GM21381 (cell line): ENCODE measurements around the gene TLK2.

Experiments
- ATAC-seq: cut with Tn5 transposase; IDR thresholded peaks from one replicate; pipeline ENCODE4 v1.9.1; 2021; ENCODE audit warnings: mild to moderate bottlenecking, moderate library complexity; ENCODE audit not compliant: unreplicated experiment

TLK2 gene

DNA sequence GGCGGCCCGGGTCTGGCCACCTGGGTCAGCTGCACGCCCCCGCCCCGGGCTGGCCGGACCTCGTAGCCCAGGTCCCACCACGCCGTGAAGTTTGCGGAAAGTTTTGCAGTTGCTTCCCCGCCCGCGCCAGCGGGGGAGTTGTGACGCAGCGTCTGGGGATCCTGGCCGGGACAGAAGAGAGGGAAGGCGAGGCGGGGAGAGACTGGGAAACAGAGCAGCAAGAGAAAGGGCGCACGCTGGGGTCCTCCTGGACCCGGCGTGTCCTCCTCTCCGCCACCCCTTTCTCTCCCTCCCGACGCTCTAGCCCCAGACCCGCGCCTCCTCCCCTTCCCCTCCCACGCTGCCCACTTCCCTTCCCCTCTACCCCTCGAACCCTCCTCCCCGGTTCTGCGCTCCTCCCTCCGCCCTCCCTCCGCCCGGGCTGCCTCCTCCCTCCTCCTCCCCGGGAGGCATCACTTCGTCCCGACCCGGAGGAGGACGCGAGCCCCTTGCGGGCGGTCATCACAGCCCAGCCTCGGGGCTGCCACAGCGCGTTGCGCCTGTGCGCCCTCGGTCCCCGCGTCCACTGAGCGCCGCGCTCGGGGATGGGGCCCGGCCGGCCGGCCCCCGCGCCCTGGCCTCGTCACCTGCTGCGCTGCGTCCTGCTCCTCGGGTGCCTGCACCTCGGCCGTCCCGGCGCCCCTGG lies 148.7 kb downstream of the TLK2 start, which contains the start of gene MRC2:
TSS of gene MRC2 (plus strand) at position 452 of the 685 bp plus-strand sequence. CDS start at position 585, 133 bp downstream.
- no peak for ATAC-seq

DNA sequence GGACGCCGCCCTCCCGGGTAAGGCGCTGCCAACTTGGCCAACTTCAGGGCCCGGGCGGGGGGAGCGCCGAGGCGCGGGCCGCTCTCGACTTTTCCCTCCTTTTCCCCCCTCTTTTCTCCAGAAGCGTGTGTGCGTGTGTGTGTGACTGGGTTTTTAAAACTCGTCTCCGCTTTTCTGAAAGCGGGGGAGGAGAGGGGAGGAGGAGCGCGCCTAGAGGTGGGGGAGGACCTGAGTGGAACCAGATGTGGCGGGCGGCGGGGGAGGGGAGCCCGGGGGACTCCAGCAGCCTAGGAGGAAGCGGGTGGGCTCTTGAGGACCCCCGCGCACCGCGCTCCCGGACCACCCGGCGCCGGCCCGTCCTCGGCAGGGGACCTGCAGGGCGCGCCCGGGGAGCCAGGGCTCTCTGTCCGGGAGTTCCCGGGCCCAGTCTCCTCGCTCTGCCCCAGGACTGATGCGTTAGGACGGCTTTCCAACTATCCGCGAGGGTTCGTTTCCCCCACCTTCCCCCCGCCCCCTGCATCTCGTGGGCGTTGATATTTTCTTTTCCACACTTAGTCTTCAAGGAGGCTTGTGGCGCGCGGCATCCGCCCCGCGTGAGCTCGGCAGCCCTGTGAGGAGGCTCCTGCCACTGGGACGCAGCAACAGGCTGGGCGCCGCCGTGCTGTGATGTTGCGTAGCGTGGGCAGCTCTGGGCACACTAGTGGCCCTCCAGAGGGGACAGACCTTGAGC lies 149.4 kb downstream of the TLK2 start:
- ATAC-seq, result no peak

DNA sequence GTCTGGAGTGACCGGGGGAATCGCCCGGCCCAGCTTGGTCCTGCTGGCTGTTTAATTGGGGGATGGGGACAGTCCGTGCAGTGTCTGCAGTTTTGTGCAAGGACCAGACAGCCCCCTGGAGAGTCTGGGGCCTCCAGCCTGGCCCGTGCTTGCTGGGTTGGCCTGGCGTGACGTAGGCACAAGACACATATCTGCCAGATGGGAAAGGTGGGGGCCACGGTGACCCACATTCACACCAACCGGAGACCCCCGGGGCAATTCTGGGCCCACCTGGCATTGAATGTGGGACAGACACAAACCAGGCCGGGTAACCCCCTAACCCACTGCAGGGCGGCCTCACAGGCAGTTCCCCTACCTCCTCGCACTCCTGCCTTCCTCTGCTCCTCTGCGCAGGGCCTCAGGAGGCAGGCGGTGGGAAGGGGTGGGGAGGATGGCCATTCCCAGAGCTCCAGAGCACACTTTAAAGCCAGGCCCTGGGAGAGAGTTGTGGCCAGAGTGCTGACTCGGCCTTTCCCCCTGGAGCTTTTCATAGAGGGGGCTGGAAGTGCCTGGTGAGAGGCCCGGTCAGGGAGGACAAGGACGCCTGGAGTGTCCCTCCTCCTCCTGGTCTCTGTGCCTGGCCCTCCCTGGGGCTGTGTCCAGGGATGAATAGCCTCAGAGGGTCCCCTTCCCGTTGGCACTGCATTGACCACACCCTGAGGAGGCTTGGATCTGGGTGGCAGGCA lies 150.4 kb downstream of the TLK2 start:
- no peak for ATAC-seq

DNA sequence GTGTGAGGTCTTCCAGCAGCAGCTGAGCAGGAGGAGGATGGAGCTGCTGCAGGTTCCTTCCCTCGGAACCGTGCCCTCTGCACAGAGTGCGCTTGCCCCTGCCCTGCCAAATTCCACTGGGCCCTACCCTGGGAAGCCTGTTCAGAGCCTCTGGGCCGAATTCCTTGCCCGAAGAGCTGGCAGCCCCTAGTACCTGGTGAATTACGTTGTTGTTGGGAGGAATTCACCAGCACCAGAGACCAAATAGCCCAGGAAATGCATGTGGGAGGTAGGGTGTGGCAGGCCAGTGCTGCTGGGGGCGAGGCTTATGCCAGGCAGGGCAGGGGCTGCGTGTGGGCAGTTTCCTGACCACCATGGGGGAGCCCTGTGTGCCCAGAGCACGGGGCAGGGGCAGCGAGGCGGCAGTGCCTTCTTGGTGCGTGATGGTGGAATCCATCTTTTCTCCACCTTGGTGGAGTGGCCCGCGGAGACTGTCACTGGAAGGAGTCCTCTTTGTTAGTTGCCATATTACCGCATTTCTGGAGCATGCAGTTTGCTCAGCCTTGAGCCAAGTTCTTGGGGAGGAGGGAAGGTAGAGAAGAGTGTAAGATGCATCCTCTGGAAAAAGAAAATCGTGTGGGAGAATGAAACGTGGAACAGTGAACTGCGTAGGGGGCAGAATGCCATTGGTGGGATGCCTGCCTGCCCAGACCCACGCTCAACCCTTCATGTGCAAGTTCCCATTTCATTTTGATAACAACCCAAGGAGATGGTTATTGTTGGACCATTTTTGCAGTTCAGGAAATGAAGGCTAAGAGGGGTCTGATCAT lies 151.1 kb downstream of the TLK2 start:
- ATAC-seq, result no peak

DNA sequence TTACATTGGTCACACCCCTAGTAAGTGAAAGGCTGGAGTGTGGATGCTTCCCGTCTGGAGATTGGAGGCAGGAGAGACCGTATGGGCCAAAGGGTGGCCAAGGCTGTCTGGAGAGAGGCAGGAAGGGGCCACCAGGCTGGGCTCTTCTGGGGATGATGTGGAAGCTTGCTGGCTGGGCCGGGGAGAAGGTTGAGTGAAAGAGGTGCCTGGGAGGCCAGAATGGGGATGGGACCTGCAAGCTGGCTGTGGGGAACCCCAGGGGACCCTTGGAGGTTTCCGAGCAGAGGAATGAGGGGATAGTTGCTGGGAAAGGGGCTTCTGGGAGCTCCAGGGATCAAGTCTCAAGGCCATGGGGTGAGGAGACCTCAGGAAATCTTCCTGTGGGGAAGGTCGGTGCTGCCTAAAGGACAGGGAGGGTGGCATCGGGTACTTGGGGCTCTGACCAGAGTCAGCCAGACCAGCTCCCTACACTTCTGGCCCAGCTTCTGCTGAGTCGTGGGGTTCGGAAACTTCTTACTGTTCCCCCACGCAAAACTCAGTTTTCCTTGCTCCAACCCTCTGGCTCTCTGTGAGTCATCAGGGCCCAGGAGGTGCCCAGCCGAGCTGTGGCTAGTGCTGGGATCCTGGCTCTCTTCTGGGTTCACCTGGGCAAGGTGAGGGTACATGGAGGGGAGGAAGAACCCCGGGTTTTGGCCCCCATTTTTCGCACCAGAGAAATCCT lies 151.9 kb downstream of the TLK2 start:
- no peak for ATAC-seq

DNA sequence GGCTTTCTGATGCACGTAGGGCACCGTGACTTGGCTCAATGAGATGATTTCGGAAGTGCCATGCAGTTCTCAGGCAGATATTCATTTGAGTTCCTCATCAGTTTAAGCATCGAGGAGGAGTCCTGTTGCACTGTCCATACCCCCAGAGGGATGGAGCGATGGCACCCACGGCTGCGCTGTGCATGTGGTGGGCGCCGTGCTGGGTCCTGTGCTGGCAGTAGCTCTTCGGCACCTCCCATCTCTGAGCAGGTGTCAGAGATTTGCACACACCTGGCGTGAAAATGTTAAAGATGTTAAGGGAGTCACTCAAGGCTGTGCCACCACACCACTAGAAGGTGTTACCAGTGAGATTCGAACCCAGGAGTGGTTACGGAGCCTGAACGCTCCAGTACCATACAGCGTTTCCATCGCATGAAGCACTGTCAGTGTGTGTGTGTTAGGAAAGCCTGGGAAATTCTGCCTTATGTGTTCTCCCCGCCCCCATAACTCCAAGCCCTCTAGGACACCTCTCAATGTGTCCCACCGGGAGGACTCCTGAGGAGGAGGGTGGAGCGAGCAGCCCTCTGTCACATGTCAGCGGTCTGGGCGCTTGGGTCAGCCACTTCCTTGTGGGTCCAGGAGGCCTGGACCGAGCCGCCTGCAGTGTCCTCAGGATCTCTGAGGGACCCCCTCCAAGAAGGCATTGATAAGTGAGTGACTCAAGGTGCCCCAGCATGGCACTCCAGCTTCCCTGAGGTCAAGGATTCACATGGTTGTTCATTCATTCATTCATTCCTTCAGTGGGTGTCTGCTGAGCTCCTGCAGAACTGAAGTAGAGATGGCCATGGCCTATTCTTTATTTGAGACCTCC lies 152.7 kb downstream of the TLK2 start:
- ATAC-seq, result no peak

DNA sequence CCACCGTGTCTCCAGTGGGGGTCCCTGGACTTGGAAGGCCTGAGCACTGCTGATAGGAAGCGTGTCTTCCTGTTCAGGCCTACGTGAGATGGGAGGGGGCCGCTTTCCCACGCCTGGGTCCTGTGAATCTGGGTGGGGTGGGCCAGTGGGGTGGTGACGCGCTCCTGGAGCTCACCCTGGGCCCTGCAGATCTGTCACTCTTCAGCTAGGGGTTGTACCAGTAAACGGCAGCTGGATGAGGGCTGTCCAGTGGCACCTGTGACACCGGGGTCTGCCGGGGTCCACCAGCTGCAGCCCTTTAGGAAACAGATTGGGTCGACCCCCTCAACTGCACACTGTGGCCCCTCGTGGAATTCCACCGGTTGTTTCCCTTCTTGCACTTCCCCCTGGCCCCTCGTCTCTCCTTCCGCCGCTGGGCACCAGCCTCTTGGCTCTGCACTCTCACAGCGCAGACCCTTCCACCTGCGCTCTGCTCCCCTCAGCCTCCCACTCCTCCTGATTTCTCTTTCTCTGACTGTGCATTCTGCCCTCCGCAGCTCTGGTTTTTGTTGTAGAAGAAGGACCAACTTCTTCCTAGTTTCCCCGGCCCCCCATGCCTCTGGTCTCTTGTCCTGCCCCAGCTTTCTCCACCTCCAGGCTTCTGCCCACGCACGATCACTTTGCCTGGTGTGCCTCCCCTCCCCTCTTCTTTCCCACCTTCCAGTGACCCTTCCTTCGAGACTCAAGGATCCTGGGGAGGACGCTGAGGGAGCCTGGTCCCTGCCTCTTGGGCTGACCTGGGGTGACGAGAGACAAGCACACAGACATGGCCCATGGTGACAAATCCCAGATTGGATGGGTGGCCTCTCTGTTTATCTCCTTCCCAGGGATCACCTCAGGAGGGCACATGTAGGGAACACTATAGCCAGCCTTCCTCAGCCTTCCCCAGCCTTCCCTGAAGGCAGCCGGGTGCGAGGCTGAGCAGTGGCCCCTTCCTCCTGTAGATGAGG lies 153.6 kb downstream of the TLK2 start:
- ATAC-seq, result no peak

DNA sequence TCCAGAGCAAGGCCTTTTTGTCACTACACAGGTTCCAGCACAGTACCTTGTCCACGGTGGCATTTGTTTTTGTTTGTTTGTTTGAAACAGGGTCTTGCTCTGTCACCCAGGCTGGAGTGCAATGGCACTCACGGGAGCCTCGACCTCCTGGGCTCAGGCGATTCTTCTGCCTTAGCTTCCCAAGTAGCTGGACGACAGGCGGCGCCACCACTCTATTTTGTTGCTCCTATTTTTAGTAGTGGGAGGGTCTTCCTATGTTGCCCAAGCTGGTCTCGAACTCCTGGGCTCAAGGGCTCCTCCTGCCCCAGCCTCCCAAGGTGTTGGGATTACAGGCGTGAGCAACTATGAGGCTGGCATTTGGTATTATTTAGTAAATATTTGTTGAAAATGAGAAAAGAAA lies 159.2 kb downstream of the TLK2 start:
- ATAC-seq, result no peak

DNA sequence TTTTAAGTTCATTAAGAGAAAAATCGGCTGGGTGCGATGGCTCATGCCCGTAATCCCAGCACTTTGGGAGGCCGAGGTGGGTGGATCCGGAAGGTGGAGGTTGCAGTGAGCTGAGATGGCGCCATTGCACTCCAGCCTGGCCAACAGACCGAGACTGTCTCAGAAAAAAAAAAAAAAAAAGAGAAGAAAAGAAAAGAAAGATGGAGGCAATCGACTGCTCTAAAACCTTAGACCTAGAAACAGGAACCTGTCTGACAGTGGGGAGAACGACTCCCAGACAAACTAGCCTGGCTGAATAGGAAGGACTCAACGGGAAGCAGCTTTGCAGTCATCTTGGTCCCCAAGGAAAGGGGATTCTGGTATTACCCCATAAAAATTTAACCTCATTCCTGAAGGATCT lies 162.5 kb downstream of the TLK2 start:
- no peak for ATAC-seq

DNA sequence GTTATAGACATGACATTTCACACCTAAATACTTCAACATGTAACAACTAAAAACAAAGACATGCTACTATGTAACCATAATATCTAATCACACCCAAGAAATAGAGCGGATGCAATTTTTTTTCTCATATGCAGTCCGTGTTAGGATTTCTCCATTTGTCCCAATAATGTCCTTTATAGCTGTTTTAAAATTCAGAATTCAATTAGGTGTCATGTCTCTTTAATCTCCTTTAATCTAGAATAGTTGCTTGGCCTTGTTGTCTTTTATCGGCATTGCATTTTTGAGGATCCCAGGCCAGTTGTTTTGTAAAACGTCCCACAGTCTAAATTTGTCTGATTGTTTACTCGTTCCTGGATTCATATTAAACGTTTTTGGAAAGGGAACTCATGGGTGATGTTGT lies 163.3 kb downstream of the TLK2 start:
- no peak for ATAC-seq

DNA sequence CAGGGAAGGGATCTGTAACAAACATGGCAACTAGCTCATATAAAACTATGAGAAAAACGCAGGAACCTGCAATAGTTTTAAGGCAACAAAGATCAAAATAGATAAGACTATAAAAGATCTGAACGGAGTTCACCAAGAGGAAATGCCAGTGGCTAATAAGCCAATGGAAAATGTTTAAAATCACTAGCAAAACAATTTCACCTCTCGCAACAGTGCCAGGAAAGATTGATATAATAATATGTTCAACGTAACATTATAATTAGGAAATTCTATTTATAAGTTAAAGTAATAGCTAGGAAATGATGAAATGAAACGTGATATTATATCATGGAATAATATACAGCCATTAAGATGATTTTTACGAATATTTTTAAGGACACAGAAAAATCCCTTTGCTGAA lies 164.9 kb downstream of the TLK2 start:
- ATAC-seq, result no peak

DNA sequence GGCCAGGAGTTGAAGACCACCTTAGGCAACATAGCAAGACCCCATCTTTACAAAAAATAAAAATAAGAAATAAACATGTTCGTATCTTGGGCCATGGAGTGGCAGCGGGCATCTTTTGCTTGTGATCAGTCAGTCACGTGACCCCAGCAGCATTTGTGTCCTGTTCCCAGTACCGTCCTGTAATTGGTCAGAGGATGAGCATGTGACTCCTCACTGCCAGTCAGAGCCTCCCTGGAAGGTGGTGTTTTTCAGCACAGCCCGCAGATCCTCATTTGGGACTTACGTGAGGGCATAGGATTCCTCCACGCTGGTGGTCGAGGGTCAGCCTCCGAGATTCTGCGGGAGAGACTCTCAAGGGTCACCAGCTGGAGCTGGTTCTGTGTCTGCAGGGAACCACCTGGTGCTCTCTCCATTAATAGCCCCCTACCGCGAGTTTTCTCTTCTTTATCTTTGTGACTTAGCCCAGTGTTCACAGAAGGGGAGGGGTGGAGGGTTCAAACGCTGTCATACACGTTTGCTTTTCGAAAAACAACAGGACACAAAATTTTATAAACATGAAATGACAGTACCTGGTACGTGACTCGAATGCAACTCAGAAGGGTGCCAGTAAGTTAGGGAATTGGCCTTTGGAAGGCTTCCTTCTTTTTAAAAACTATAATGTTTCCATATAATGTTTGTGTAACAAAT lies 166.0 kb downstream of the TLK2 start:
- ATAC-seq, result no peak

DNA sequence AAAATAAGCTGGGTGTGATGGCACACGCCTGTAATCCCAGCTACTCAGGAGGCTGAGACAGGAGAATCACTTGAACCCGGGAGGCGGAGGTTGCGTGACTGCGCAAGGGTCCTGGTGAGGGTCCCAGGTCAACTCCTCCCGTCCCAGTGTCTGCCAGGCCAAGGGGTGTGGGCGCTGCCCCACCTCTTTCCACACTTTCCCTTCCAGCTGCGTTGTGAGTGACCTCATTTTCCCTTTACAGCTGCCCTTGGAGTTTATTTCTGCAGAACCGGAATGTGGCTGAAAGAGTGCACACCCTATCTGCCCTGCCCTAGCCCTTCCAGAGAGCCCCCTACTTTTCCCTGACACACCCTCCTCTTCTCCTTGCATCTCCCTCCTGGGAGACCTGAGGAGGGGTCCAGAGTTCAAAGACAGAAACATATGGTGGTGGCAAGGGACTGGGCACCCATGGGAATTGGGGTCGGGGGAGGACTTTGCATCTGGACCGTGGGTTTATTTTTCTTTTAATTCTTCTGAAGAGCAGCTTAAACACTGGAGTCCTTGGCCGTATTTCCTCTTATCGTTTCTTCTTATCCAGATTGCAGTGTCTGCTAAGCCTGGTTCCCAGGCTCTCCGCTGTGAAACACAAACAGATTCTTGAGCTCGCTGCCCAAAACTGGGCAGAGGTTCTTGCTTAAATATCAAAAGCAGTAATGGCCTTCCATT lies 169.8 kb downstream of the TLK2 start:
- no peak for ATAC-seq

DNA sequence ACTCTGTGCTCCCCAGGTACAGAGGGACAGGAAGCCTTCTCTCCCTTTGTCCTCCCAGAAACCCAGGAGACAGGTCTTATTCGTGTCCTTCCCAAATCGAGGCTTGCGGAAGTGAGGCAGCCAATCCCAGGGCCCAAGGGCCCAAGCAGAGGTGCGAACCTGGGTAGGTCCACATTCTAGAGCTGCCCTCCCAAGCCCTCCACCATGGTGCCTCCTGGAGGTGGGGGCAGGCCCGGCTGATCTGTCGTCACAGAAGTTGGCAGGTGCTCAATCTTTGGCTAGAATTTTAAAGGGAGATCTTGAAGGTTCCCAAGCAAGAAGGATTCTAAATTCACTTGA lies 170.3 kb downstream of the TLK2 start:
- ATAC-seq, result no peak

DNA sequence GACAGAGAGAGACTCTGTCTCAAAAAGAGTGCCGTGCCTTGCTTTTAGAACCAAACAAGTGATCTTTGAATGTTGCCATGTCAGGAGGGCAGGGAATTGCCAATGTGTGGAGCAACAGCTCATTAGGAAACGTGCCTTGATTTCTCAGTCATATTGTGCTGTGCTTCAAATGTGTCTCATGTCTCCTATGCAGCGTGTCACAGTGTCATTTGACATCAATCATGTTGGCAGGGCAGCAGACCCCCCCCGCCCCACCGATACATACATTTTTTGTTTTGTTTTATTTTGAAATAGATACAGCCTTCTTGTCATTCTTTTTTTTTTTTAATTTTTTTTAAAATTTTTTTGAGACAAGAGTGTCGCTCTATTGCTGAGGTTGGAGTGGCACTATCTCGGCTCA lies 170.9 kb downstream of the TLK2 start:
- no peak for ATAC-seq

DNA sequence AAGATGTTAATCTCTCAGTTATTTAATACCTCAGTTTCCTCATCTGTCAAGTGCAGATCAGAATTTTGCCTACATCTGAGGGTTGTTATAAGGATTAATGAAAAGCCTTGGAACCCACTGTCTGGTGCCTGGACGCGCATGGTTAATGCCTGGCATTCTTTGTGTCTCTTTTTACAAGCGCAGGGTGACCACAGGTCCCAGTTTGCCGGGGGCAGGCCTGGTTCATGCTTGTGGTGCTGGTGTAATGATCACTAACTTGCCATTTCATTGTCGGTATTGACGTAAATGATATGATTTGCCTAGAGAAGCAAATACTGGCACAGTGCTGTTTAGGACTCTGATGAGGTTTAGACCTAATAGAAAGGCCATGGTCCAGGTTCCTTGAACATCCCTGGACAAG lies 172.0 kb downstream of the TLK2 start:
- no peak for ATAC-seq

DNA sequence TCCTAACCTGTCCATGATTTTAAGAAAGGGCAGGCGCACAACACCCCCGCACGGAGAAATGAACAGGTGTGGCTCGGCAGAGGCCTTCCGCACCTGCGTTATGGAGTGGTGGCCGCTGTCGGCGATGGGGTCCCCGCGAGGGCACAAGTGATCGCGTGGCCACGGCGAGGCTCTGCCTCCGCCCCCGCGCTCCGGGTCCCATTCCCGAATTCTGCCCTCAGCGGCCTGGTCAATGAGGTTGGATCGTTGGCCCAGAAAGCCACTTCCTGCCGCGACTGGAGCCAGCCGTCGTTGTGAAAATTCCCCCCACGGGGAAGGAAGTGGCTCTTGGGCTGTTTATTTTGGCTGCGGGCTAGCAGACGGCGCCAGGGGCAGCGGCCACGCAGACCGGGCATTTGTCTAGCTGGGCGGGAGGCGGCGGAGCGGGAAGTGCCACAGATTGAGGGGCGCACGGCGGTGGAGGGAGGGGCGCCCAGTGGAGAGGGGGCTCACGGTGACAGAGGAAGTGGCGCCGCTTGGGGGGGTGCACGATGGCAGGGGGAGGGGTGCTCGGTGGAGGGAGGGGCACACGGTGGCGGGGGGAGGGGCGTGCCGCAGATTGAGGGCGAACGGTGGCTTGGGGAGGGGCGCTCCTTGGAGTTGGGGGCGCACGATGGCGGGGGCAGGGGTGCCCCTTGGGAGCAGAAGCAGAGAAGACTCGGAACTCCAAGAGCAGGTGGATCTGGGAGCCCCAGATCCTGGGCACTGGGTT lies 173.8 kb downstream of the TLK2 start:
- no peak for ATAC-seq
